Measurements from ENCODE around the gene COX19. TPM values are rescaled to one million over a fixed set of nuclear protein-coding genes. Genes with fewer than 3 reads are reported as not detected.

The COX19 gene
- total and polyA plus RNA-seq, 2 of the 13 experiments (the other 11 are each of a cell fraction or from before 2014, with no cell fraction given): 11.5 to 21.7 TPM

DNA sequence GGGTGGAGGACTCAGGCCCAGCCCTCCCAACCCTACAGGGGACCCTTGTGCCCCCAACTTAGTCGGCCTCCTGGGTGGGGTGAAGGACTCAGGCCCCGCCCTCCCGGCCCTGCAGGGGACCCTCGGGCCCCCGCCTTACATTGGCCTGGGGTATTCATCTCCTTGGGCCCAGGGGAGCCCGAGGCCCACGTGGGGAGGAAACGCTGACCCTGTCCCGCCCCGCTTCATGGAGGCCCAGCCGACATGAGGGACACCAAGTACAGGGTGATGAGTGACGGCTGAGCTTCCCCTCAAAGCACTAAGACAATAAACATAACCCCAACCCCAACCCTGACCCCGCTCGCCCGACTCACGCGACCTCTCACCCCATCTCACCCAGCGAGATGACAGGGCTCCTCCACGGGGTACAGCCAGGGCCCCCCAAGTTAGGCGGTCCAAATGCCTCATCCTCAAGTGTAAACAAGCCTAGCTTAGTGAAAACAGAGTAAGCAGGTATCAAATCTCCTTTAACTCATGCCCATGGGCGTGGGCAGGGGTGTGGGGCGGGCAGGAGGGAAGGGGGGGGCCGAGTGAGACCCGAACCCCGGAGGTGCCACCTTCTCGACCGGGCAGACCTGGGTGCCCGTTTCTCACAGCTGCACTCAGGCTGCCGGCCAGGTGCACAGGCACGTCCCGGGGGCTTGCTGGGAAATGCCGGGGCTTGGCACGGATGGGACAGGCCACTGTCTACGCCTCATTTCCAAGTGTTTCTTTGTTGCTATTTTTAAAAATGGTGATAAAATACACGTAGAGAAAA lies 15.8 kb upstream of the COX19 start (continued):
- TF ChIP-seq FOXJ3 (CRISPR knock-in tag; IDR thresholded peaks at IDR 0.05; ENCODE audit: borderline replicate concordance) (0 out of 2 replicates have a peak, but pooled peaks have one; percentile 27), NR2C2 (CRISPR knock-in tag; IDR thresholded peaks at IDR 0.05; ENCODE audit: borderline replicate concordance) (0 out of 2 replicates have a peak, but pooled peaks have one; percentile 54), ZNF780A (CRISPR knock-in tag; IDR thresholded peaks at IDR 0.05) (peak; percentile 37; the same call in 1 of the 2 replicates), GATAD2A (CRISPR knock-in tag; IDR thresholded peaks at IDR 0.05) (0 out of 2 replicates have a peak, but pooled peaks have one; percentile 9), BRD4 (CRISPR knock-in tag; IDR thresholded peaks at IDR 0.05) (peak; percentile 43; the same call in 1 of the 2 replicates), NONO (IDR thresholded peaks at IDR 0.05) (no peak), NONO (CRISPR knock-in tag; conservative IDR thresholded peaks at IDR 0.05) (peak; percentile 63), PITX1 (CRISPR knock-in tag; IDR thresholded peaks at IDR 0.05) (peak; percentile 42; the same call in 1 of the 2 replicates), RARA (CRISPR knock-in tag; IDR thresholded peaks at IDR 0.05) (peak; percentile 64), MYC (CRISPR knock-in tag; IDR thresholded peaks at IDR 0.05; ENCODE audit: borderline replicate concordance) (peak; percentile 53; the same call in 1 of the 2 replicates), ZBTB1 (CRISPR knock-in tag; IDR thresholded peaks at IDR 0.05; ENCODE audit: borderline replicate concordance) (no peak), TRIM24 (CRISPR knock-in tag; IDR thresholded peaks at IDR 0.05) (no peak), NR2F2 (IDR thresholded peaks at IDR 0.05; ENCODE audit: borderline replicate concordance, low read depth) (0 out of 2 replicates have a peak, but pooled peaks have one; percentile 62), MED8 (CRISPR knock-in tag; IDR thresholded peaks at IDR 0.05; ENCODE audit: insufficient replicate concordance) (no peak), SSRP1 (CRISPR knock-in tag; IDR thresholded peaks at IDR 0.05) (0 out of 2 replicates have a peak, but pooled peaks have one; percentile 40), HOXA3 (CRISPR knock-in tag; IDR thresholded peaks at IDR 0.05) (peak; percentile 57)
- TF ChIP-seq, protein P1, sequence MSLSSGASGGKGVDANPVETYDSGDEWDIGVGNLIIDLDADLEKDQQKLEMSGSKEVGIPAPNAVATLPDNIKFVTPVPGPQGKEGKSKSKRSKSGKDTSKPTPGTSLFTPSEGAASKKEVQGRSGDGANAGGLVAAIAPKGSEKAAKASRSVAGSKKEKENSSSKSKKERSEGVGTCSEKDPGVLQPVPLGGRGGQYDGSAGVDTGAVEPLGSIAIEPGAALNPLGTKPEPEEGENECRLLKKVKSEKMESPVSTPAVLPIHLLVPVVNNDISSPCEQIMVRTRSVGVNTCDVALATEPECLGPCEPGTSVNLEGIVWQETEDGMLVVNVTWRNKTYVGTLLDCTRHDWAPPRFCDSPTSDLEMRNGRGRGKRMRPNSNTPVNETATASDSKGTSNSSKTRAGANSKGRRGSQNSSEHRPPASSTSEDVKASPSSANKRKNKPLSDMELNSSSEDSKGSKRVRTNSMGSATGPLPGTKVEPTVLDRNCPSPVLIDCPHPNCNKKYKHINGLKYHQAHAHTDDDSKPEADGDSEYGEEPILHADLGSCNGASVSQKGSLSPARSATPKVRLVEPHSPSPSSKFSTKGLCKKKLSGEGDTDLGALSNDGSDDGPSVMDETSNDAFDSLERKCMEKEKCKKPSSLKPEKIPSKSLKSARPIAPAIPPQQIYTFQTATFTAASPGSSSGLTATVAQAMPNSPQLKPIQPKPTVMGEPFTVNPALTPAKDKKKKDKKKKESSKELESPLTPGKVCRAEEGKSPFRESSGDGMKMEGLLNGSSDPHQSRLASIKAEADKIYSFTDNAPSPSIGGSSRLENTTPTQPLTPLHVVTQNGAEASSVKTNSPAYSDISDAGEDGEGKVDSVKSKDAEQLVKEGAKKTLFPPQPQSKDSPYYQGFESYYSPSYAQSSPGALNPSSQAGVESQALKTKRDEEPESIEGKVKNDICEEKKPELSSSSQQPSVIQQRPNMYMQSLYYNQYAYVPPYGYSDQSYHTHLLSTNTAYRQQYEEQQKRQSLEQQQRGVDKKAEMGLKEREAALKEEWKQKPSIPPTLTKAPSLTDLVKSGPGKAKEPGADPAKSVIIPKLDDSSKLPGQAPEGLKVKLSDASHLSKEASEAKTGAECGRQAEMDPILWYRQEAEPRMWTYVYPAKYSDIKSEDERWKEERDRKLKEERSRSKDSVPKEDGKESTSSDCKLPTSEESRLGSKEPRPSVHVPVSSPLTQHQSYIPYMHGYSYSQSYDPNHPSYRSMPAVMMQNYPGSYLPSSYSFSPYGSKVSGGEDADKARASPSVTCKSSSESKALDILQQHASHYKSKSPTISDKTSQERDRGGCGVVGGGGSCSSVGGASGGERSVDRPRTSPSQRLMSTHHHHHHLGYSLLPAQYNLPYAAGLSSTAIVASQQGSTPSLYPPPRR (CRISPR knock-in tag; IDR thresholded peaks at IDR 0.05; ENCODE audit: borderline replicate concordance): peak; percentile 49; the same call in 1 of the 2 replicates
- TF ChIP-seq, protein P2, sequence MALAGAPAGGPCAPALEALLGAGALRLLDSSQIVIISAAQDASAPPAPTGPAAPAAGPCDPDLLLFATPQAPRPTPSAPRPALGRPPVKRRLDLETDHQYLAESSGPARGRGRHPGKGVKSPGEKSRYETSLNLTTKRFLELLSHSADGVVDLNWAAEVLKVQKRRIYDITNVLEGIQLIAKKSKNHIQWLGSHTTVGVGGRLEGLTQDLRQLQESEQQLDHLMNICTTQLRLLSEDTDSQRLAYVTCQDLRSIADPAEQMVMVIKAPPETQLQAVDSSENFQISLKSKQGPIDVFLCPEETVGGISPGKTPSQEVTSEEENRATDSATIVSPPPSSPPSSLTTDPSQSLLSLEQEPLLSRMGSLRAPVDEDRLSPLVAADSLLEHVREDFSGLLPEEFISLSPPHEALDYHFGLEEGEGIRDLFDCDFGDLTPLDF (CRISPR knock-in tag; IDR thresholded peaks at IDR 0.05): no peak
- TF ChIP-seq, protein P3, sequence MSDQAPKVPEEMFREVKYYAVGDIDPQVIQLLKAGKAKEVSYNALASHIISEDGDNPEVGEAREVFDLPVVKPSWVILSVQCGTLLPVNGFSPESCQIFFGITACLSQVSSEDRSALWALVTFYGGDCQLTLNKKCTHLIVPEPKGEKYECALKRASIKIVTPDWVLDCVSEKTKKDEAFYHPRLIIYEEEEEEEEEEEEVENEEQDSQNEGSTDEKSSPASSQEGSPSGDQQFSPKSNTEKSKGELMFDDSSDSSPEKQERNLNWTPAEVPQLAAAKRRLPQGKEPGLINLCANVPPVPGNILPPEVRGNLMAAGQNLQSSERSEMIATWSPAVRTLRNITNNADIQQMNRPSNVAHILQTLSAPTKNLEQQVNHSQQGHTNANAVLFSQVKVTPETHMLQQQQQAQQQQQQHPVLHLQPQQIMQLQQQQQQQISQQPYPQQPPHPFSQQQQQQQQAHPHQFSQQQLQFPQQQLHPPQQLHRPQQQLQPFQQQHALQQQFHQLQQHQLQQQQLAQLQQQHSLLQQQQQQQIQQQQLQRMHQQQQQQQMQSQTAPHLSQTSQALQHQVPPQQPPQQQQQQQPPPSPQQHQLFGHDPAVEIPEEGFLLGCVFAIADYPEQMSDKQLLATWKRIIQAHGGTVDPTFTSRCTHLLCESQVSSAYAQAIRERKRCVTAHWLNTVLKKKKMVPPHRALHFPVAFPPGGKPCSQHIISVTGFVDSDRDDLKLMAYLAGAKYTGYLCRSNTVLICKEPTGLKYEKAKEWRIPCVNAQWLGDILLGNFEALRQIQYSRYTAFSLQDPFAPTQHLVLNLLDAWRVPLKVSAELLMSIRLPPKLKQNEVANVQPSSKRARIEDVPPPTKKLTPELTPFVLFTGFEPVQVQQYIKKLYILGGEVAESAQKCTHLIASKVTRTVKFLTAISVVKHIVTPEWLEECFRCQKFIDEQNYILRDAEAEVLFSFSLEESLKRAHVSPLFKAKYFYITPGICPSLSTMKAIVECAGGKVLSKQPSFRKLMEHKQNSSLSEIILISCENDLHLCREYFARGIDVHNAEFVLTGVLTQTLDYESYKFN (CRISPR knock-in tag; conservative IDR thresholded peaks at IDR 0.05): 0 out of 2 replicates have a peak, but pooled peaks have one; percentile 22
- TF ChIP-seq, protein P4, sequence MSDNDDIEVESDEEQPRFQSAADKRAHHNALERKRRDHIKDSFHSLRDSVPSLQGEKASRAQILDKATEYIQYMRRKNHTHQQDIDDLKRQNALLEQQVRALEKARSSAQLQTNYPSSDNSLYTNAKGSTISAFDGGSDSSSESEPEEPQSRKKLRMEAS (IDR thresholded peaks at IDR 0.05): peak; percentile 43; the same call in 1 of the 2 replicates
